IPS DF 4.7 (cell line): Measurements from ENCODE around the gene GTPBP3.

ENCODE experiments used
- DNase-seq: peaks from one replicate; pipeline ENCODE4 v3.0.0-alpha.2; 2013; ENCODE audit warnings: low spot score; ENCODE audit errors: extremely low read depth

Gene GTPBP3

GRCh38 chr19:17309198-17309964 lies 28.0 kb upstream of the GTPBP3 start, which contains the start of gene DDA1:
DDA1 (plus strand) TSS chr19:17309563; CDS start chr19:17309655, 92 bp downstream.
- DNase-seq, result peak; percentile 100

DNA sequence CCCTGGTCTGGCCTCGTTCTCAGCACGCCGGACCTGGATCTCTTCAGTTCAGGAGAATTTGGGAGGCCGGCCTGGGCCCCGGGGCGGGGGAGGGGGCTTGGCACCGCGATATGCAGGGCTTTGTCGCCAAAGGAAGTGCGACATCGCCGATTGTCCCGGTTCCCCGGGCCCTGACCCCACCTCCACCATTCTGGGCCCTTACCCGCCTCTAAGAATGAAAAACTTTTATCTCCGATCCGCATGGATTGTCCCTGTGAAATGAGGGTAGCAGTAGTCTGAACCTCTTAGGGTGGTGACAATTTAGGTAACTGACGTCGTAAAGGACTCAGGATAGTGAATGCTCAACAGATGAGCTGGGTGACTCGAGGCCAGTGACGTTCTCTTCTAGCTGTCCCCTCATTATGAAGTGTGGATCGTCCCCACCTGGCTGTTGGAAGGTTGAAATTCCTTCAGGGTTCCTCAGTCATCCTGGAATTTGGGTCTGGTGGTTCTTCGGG lies 27.3 kb upstream of the GTPBP3 start:
- DNase-seq, result no peak

DNA sequence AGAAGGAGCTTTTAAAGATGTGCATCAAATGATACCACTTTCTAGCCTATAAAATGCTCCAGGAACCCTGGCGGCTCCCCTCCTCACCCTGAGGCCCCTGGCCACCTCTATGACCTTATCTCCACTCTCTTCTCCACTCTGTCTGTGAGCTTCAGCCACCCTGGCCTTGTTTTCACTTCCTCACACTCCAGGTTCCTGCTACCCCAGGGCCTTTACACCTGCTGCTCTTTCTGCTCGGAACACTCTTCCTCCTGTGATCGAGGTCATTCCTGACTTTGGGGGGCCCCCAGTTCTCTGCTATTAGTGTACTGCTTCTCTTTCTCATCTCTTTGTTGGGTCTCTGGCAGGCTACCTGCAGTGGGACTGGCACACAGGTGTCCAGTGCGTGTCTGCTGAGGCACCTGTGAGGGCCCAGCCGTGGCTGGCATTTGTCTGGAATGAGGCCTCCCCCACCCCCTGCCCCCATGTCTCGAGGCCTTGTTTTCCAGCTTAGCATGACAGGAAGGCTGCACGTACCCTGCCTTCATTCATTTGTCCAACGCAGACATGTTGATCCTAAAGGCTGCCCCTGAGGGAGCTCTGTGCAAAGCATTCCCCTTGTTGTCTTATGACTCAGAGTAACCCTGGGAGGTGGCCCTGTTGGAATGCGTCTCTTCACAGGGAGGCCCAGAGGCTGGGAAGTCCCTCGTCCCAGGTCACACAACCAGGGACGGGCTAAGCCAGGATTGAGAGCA lies 25.7 kb upstream of the GTPBP3 start:
- DNase-seq, result no peak

DNA sequence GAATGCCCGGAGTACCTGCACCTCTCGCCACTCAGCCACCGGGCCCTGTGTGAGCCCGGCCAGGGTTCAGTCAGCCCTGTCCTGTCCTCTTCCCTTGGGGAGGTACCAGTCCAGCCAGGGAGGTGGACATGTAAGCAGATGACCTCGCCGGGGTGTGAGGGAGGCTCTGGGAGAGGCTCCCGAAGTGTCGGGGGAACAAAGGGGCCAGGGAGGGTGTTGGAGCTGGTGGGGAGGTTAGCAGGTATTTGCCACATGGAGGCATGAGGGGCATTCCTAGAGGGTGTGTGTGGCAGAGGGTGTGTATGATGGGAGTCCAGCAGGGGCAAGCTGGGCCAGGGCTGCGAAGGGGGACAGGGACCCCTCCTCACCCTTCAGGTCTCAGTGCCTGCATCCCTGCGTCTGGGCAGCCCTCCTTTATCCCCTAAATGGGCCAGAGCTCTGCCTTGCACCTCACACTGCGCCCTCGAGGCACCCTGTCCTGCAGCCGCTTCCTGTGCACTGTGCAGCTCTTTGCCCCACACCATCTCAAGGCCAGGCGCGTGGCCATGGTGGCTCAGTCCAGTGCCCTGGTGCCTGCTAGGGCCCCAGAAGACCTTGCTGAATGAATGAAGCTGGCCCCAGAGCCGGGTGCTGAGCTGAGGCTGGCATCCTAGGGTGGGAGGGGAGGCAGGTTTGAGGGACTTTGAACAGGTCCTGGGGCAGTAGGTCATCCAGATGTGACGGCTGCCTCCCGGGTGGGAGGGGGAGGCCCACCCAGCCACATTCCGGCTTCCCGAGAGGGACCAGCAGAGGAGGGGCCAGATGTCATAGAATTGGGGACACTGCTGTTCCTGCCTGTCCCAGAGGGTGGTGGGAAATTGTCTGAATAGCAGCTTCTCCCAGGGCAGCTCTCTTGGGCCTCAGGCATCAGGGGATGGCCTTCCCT lies 24.9 kb upstream of the GTPBP3 start:
- DNase-seq, result no peak

- DNase-seq, result no peak
Observed at GRCh38 chr19:17314007-17314593, 23.3 kb upstream of the GTPBP3 start.

DNA sequence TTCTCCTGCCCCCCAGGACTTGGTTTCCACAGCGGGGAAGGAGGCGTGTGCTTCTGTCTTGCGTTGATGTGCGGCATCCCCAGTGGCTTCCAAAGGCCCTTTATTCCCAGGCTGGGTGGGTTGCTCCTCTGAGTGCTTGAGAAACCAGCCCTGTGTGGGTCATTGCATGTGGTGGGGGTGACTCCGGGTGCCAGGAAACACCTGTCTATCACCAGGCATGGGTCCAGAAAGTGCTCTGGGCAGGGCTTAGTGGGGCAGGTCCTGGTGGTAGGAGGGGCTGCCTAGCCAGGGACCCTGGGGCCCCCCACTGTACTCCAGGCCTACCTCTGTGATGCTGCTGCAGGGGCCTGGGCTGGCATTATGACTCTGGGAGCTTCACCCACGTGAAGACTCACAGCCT lies 18.4 kb upstream of the GTPBP3 start:
- DNase-seq, result no peak

DNA sequence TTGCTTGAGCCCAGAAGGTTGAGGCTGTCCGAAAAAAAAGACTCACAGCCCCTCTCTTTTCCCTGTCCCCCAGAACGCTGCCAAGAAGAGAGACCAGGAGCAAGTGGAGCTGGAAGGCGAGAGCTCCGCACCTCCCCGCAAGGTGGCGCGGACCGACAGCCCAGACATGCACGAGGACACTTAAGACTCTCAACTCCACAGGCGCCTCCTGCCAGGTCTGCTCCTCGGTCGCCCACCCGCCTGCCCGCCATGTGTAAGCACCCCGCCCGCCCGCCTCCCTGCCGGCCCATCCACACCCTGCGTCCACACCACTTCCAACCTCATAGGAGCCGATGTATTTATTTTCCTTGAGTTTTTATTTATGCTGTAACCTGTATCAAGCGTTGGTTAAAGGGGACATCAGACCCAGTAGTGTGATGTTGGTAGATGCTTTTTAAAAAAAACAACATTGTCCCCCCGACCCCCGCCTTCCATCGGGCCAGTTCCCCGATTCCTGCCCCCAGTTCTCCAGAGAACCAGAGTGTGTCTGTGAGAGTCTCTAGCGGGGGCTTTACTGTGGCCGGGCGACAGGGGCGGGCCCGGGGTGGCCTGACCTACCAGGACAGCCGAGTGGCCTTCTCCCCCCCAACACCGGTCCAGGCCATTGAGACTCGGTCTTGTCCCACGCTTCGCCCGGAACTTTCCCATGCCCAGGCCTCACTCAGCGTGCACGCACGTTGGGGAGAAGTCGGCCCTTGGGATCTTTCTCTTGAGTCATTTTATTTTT lies 17.7 kb upstream of the GTPBP3 start:
- DNase-seq, result no peak

DNA sequence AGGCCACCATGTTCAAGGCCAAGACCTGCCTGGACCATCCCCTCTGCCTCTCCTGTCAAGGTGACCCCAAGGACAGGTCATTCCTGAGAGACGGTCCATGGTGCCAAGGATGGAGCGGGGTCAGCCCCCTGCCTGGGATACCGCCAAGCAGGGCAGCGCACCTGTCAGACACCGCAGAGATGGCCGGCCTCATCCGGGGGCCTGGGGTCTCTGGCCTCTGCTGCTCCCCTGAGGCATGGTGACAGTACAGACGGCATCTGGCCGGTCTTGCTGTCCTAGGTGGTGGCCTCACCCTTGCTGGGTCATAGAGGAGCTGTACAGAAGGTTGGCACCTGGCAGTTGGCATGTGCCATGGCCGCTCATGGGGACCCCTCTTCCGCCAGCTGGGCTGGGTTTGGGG lies 16.9 kb upstream of the GTPBP3 start:
- no peak for DNase-seq

DNA sequence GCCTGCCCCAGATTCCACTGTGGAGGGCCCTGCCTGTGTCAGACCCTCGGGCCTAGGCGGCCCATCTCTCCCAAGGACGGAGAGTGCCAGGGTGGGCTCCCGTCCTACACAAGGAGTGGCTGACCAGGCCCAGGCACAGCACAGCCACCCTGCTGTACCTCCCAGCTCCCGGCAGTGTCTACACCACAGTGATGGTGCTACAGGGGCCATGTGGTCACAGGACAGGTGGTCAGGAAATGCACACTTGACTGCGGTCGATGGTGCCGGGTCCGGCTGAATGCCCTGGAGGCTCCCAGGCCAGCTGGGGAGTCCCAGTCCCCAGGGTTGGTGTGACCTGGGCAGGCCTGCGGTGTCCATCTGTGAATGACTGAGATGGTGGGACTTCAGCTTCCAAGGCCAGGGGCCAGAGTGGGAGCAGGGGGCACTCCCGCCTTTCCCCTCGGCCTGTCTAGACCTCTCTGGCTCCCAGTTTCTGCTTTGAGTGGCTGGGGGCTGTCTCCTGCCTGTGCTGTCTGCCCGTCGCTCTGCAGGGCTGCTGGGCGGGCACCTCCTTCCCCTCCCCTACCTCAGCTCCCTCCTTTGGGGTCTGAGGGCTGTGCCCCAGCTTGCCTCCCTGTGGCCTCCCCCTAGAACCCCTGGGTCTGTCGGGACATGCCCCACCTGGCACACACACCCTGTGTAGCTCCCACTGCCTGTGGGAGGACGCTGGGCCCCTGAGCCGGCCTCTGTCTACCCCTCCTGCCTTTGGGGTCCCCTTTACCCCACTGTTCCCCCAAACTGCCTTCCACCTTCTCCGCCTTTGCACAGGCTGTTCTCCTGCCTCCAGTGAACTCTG lies 15.5 kb upstream of the GTPBP3 start:
- DNase-seq, result no peak

DNA sequence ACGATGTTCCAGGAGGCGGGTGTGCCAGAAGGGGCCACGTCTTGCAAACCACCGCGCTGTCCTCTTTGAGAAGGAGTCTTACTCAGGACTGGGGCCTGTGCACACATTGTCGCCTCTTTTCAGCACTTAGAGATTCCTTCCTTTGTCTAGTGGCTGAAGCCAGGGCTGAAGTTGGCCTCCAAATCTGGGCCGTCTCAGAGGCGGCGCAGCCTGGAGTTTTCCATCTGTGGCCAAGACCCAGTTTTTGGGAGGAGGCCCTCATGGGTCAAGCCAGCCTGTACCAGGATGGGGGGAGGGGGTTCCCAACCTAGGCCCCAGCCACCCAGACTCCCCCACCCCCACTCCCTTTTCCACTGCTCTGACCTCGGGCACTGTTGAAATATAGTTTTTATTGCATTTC lies 14.5 kb upstream of the GTPBP3 start:
- DNase-seq, result no peak

DNA sequence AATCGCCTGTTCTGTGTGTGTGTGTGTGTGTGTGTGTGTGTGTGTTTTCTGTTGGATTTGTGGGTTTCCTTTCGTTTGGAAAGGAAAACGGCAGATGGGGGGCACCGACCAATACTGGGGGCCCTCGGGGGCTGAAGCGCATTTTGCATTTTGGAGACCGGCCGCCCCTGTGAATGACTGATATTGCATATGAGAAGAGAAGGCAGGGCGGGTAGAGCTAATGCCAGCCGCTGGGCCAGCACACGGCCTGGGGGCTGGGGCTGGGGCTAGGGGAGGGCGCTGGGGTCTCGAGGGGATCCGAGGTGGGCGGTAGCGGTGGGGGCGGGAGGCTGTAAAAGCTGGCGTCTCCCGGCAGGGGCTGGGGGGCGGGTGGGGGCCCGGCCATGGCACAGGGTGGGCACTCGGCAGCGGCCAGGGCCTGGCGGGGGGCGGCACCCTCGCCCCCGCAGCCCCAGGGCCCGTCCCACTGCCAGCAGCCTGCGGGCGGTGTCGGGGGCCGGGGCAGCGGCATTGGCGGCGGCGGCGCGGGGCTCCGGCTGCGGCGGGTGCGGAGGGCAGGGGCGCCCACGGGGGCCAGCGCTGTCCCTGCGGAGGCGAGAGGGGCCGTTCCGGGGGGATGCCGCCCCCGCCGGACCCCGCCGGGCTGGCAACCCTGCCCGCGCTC lies 13.9 kb upstream of the GTPBP3 start:
- DNase-seq, result no peak

DNA sequence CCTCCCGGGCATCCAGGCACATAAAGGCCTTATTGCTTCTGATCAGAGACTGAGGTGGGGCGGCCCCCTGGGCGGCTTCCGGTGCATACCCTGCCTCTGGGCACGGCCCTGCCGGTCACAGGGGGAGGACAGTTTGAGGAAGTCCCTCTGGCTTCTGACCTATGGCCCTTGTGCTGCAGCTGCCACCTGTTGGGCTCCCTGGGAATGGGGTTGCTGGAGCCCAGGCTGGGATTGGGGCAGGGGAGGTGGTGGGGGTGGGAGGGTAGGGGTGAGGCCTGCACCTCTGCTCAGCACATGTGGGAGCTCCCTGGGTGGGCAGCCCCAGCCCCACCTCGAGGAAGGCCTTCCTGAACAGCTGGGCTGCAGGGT lies 13.4 kb upstream of the GTPBP3 start:
- DNase-seq, result no peak

DNA sequence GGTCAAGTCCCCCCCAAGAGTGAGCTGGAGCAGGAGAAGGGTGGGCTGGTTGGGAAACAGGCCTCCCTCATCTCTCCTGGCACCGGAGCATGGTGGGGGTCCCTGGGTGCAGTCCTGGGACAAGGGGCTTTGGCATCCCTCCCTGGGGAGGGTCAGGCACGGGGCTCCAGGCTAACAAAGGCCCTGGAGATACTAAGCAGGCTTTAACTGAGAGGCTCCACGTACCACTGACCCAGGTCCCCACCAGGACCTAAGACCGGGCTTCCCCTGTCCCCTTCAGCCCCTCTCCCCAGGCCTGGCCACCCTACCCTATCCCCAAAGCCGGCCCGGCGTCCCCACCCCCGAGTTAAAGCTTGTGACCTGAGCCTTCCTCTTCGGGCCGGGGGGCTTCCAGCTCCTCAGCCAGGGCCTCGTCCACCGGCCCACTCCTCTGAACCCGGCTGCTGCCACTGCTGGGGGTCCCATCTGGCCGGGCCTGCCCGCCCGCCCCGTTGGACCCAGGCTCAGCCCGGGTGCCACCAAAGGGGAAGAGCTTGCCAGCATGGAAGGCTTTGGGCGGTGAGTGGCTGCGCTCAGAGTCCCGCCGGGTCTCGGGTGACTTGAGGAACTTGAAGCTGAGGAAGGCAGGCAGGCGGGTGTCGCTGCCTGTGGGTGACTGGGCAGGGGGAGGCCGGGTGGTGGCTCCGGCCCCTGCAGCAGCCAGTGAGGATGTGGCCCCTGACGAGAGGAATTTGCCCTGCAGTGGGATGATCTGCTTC lies 12.8 kb upstream of the GTPBP3 start:
- no peak for DNase-seq

DNA sequence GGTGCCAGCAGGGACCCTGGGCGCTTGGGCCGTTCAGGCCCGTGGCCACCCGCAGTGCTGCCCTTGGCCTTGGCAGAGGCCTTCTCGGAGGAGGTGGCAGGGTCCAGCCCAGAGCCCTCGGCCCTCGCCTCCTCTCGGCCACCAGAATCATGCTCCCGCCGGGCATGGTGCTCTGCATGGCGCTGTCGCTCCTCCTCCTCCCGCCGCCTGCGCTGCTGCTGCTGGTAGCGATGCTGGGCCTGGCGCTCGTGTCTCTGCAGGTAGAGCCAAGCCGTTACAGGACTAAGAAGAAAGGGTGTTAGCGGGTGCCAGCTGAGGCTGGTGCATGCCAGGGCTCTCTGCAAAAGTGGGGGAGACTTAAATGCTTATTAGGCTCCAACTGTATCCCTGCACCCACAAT lies 12.2 kb upstream of the GTPBP3 start:
- DNase-seq, result no peak

DNA sequence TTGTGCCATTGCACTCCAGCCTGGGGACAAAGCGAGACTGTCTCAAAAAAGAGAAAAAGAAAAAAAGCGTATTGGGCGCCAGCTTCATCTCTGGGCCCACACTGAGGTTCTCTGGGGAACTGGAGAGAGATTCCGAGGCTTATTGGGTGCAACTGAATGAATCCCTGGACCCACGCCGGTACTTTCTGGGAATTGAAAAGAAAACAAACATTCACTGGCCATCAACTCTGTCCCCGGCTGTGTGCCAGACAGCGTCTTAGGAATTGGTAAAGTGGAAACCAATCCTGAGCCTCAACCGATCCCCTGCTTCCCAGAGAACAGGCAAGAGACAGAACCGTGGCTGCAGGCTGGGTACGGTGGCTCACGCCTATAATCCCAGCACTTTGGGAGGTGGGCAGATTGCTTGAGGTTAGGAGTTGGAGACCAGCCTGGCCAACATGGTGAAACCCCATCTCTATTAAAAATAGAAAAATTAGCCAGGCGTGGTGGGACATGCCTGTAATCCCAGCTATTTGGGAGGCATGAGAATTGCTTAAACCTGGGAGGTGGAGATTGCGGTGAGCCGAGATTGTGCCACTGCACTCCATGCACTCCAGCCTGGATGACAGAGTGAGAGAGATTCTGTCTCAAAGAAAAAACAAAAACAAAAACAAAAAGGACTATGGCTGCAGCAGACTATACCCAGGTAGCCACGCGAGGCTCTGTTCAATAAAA lies 11.3 kb upstream of the GTPBP3 start:
- no peak for DNase-seq

DNA sequence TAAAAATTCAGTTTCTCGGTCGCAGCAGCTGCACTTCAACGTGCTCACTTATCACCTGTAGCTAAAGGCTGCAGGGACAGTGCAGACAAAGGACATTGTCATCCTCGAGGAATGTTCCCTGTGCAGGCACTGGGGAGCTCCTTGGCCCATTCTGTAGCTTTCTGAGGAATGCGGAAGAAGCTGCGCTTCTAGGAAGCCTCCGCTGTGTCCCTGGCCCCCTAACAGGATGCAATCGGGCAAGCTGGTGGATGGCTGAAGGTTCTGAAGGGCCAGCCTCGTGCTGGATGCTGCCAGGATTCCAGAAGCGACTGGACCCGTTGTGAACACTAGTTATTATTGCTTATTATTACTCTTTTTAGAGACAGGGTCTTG lies 10.8 kb upstream of the GTPBP3 start:
- no peak for DNase-seq

GRCh38 chr19:17327068-17327653 lies 10.2 kb upstream of the GTPBP3 start:
- DNase-seq, result no peak
